Measurements from ENCODE around the gene BANK1.

The BANK1 gene

DNA sequence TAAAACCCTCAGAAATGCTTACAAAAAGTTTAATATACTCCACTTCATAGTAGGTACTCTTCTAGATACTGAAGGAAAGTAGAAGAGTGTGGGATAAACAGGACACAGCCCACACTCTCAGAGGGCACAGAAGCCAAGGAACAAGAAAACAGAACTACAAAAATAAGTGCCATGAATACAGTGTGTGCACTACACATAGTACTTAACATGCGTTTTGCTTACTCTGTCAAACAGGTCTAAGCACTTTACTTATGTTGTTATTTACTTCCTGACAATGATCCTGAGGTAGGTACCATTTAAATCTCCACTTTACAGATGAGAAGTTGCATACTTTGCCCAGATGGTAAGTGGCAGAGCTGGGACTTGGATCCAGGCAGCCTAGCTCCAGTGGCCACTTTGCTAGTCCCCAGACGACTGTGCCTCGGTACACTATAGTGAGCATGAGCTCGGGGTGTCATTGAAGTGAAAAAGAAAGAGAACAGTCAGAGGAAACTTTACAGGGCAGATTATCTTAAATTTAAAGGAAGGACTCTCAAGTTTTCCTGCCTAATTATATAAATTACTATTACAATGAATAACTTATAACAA is 120.3 kb downstream of the BANK1 start:
- DNase-seq = no peak

DNA sequence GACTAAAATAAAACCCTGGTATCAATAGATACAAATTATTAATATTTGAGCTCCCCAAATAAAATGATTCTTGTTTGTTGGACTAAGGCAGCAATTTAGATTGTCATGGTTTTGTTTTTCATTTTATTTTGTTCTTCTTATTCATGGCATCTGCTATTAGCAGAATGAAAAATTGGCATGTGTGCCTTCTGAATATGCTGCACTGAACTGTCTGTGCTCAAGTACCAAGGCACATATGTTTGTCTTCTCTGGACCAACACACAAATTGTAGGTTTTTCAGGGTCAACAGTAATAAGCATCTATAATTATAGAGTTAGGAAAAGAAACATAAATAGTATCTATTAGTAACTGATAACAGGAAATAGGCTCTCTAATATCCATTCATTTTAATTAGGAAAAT is 121.1 kb downstream of the BANK1 start:
- DNase-seq = no peak

DNA sequence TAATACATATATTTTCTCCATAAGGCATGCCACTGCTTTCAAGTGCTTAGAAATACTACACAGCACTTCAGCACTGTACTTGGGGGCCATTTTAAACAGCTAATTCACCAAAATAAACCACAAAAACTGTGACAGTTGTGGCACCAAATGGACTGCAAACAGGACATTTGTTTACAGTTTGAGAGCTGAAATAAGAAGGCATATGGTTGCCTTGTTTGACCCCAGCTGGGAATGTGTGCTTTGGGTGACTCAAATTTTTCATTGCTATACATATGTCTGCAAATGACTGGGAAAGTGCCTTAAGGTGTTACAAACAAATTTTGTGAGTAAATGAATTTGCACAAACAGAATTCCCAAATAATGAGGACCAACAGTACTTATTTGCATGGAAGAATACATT is 124.2 kb downstream of the BANK1 start:
- no peak for DNase-seq

DNA sequence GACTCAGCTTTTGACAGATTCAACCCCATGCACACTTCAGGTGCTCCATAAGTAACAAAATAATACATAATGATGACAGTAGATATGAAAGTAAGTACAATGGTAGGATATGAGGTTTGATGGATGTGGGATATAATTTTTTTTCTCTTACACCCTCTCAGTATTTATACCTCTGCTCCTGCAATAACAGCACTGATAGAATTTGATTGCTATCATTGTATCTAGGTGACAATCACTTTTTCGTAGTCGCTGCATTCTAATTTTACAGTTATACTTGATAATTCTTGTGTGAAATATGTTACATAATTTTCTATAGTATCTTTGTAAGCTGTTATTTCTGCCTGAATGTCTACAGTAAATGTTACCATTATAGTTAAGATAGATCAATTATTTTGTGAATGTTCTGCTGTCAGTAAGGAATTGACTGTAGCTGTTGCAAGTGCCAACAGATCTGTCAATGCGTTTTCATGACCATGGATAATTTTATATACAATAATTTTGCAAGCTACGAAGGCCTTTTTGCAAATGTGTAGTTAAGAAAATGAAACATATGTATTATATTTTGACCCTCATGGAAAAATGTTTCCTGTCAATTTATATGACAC is 128.9 kb downstream of the BANK1 start:
- no peak for DNase-seq

DNA sequence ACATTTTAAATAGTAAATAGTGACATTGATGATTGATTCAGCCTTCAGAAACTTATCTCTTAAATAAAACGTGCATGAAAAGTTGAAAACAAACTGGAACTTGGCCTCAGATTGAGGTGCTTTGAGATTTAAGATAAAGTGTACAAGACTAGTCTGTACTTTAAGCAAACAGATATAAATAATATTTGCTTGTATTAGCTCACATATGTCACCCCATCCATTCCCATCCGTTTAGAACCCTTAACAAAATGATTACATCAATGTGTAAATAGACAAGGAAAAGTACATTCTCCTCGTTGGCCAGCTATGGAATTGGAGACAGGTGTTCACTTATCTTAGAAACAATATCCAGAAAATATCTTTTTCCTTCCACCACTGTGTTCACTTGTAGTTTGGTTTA is 130.8 kb downstream of the BANK1 start:
- no peak for DNase-seq

DNA sequence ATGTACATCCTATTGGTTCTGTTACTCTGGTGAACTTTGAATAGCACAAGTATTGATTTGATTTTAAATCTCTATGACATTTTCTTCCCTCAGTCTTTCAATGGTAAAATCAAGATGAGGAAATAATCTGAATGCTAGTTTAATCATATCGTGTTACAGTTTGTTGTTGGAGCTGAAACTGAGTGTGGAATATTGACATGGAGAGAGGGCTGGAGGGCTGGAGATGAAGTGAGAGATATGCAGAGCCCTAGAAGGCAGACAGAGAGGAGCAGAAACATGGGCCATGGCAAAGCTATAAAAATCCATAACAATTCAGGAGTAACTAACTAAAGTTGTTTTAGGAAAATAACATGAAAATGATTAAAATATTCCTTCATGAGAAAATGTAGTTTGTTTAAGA is 141.1 kb downstream of the BANK1 start:
- DNase-seq = no peak

DNA sequence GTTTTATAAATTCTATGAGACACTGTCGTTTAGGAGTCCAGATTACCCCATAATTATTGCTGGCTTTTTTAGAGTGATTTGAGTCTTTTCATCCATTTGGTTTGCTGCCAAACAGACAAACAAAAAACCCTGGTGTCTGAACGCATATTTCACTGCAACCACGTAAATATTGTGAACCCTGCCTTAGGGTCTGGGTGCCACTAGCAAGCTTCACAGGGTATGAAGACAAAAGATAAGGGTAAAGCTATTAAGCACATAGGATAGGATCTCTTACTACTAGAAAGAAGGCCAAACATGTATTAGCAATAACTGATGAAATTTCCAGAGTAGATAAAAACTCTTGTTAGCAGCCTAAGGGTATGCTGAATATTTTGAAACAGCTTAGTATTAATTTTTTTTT is 143.3 kb downstream of the BANK1 start:
- DNase-seq = no peak

DNA sequence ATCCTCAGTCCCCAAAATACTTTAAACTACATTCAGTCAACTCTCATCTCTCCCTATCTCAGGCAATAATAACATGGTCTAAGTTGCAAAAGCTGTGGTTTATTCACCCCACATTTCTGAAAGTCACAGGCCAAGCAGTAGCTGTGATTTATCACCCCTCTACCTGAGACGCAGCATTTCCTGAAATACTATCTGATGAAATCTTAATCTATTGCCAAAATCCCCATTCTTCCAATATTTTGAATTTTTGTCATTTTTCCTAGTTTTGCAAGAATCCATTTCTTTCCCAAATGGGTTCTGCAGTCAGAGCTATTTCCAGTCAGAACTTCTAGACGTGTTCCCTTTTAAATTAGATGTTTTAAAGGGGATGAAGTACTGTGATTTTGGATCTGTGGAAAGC is 148.3 kb downstream of the BANK1 start:
- no peak for DNase-seq

DNA sequence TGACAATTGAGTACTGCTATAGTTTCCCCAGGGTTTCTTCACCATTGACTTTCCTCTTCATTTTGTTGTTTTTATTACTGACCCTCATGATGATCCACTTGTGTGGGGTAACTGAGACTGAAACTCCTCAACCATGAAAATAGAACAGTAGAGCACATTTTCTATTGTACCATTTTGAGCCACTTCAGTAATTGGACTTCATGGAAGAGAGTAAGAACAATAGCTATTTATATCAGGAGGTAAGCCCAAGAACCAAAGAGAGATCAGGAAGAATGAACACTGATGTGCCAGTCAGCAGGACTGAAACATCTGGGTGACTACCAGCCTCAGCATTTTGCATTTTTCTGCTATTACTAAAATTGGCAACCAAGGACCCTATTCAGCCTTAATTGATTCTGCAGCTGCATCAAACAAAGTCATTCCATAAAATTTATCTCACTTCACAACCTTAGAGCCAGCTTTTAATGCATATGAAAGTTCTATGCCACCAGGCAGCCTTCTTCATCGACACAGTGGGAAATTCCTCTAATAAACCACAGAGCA is 151.4 kb downstream of the BANK1 start:
- no peak for DNase-seq

DNA sequence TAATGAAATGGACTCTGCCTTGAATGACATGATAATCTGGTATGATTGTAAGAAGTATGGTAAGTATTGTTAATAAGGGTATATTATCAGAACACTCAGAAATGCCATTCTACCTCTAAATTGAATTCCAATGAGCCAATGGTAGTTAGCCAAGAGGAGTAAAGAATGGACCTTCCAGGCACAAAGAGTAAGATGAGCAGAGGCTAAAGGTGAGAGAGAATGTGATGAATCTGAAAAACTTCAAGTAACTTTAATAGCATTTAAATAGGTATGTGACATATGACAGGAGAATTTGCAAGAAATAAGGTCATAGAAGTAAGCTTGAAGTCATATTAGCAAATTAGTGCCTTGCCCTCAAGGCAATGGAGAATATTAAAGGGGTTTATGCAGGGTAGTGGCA is 152.4 kb downstream of the BANK1 start:
- no peak for DNase-seq

DNA sequence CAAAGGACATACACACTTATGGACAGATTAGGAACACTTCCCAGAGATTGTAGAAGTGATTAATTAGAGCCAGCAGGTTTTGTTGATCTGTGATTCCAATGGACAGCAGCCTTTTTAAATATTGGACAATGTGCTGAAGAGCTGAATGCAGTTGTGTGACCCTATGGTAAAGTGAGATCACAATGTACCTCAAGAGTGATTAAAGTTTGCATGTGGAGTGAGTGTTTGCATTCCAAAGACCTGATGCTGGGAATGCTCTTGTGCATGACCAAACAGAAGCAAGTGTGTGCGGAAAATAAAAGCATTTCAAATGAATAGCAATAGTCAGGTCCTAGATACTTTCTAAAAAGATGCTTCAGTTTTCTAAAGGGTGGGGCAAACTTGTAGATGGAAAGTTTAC is 154.1 kb downstream of the BANK1 start:
- DNase-seq = no peak

DNA sequence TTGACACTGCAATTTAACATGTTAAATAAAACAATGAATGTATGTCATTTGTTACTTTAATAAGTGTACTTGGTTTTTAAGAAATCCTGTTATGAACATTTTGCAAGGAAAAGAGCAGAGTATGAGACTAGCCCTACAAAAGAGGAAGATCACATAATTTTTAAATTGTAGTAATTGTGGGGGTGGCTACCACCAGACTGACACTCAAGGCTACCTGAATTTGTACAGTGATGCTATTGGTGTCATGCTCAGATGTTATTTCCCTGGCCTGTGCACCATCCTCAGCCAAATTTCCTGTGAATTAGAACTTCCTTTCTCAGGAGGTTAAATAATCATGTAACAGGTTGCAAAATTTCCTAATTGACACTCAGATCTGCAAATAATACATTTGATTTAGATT is 157.5 kb downstream of the BANK1 start:
- DNase-seq = no peak

DNA sequence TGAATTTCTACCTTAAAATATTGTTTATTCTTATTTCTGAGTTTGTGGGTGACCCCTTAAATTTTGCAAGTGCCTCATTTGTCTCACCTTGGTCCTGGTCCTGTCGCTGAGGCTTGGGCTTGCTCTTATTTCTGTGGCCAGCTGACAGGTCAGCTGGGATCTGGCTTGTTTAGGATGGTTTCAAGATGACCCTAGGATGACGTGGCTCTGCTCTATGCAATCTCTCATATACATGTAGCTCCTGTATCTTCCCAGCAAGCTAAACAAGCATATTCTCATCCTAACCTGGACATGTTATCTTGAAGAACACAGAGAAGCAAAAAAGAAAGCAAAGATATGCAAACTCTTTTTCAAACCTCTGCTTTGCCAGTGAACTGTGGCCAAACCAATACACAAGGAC is 158.4 kb downstream of the BANK1 start:
- no peak for DNase-seq

DNA sequence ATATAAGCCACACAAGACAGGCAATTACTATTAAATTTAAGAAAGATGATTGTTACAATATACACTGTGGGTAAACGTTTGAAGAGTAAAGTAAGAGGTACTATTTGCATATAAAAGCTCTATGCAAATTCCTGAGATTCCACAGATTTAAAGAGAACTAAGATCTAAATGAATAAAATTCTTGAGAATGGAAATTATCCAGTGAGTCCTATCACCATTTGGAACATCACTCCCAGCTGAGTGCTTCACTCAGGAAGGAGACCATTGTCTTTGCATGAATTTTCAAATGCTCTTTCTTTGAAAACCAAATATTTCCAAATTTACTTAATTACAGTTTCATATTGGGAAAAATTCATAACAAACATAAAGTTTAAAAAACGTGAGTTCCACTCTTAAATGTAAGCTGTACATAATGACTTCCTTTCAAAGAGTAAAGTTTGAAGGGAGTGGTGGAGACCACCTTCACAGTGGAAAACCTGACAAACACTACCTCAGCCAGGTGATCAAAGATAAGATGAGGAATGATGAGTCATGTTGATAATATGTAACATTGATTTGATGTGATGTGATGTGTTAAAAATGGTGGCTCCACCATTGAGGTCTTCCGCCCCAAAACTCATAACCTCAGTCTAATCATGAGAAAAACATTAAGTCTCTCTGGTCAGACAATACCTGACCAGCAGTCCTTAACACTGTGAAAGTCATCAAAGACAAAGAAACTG is 159.9 kb downstream of the BANK1 start:
- DNase-seq = no peak

DNA sequence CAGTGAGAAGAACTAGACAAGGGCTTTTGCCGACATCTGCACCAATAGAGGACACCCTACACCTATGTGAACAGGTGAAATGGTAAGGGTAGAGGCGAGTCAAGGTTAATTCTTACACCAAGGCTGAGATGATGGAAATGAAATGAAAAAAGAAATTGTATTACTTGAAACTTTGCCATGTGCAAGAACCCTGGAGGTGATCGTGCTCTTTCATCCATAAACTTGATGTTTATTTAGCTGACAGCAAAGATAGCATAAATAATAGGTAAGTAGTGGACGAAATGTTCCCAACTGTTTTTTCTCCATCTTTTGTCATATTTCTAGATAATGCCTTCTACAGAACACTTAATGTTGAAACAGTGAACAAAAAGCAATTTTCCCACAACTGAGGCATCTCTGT is 162.5 kb downstream of the BANK1 start:
- DNase-seq = no peak

DNA sequence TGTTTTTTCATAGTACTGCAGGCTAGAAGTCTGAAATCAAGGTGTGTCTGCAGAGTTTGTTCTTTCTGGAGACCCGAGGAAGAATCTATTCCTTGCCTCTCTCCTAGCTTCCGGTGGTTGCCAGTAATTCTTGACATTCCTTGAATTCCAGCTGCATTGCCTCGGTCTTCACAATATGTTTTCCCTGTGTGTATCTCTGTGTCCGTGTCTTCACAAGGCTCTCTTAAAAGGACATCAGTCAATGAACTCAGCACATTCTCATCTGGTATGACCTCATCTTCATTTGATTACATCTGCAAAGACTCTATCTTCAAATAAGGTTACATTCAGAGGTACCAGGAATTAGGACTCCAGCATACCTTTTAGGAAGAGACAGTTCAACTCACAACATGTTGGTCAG is 163.4 kb downstream of the BANK1 start:
- DNase-seq = no peak

DNA sequence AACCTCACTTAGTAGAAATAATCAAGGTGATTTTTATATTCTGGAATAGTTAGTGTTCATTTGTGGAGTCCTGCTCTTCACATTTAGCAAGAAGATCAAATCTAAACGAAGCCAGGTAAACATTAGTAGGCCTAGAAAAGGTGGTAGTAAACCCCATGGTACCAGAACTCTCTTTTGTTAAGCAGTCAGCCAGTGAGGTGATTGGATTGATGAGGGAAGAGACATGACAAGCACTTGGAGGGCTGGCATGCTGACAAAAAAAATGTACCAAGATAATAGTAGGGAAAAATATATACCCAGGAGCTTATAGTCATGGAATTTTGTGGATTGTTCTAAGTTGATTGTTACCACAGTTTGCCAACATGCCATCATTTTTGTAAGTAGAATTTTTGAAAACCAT is 163.8 kb downstream of the BANK1 start:
- no peak for DNase-seq

DNA sequence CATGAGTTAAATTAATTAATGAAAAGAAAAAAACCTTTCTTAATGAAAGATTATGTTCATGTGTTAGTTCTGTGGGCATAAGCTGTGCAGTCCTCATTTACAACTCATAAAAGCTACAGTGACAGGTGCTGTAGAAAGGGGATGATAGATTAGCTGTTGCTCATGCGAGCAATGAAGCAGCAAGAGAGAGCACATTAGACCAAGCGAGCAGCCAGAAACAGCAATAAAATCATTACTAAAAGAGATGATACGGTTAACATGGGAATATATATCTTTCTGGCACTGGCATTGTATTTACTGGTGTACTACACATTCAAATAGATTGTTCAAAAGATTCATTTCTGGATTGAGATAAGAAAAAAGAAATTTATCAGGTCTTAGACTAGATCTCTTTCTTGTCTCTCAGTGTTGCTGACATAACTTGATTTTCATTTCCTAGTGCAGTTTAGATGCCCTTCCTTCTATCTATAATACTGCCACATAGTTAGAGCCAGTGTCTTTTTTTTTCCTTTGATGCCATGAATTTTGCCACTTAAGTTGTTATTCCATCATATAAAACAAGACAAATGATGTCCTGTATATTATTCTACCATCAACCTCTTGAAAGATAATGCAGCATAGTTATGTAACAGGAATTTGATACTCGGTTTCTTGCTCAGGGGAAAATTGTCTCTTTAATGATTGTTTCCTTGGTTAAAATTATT is 164.6 kb downstream of the BANK1 start:
- DNase-seq = no peak

DNA sequence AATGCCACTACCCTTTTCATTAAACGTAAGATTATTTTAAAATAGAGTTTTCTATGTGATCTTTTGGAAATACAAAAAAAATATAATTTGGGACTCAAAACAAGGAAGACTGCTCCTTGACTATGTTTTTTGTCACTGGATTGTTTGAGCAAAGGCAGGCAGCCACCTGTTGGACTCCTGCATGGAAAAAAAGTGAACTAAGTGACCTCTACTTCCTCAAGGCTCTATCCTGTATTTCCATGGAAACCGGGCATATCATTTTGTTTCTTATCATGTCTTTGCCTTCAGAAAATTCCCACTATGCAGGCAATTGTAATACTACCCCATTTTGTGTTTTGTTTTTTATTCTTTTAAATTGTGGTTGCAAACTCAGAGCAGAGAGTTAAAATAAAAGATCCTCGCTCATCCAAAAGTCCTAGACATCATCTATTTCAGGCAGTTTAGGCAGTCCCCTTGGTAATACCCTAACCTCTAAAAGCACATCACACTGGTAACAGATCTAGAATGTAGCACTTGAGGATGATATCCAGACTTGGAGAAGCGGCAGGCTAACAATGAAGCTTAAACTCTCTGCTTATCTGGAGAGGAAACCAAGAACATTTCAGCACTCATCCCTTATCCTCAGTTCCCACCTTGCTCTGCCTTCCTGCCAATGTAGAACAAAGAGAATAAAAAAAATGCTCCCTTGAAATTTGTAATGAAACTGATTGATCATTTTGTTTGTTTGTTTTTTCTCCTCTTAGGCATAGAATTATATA is 165.7 kb downstream of the BANK1 start:
- no peak for DNase-seq

DNA sequence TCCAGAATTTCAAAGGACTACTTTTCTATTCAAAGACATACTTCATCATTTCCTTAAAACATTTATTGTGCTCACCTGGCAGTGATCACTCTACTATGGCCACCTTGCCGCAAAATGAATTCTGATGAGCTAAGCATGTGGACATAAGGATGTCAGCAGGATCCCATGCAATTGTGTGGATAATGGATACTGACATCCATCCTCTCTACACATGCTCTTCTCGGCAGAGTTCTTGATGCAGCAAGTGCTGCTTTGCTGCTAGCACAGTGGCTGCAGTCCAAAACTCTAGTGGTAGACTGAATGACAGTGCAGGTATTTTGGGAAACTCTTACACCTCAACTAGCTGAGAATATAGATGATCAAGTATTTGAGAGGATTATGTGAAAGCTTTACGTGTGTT is 168.0 kb downstream of the BANK1 start:
- DNase-seq = no peak

DNA sequence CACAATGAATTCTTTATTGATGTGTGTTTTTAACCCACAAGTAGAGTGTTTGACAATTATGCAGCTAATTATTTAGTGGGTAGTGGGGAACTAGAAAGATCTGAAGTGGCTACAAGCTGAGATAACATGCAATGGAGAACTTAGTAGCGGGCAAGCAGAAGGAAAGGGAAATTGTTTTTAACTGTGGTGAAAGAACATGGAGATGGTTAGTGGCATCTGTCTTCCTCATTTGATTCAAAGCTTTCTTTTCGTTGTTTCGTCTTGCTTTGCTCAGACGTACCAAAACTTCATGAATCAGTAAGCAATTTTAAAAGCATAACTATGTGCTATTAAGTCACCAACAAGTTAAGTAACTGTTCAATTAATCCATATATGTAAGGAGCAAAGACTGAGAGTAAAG is 169.9 kb downstream of the BANK1 start:
- no peak for DNase-seq

DNA sequence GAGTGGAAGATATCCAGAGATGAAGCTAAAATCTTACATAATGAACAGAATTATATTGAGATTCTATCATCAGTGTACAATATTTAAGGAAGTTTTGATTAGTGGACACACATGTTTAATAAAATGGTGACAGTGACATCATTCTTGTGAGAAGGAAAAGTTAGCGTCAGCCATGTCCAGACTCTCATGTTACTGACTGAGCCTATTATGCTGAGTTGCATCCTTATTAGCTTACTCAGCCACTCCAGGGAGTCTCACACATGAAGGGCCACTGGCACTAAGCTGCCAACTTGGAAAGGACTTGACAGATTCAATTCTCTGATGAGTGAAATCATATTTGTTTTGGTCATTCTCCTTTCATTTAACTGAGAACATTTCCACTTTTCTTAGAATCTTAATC is 170.6 kb downstream of the BANK1 start:
- DNase-seq = no peak
